IMR-90 (cell line): ENCODE measurements around the gene PSMD1. TPM values are rescaled to one million over a fixed set of nuclear protein-coding genes. Genes with fewer than 3 reads are reported as not detected.
"Not testable (repeated sequence)": the region's sequence is repeated elsewhere in the genome, so short reads cannot be mapped to it uniquely, and the experiment has no call there.

Experiments used
- ATAC-seq: fragments of 200-7000 bp; cut with Tn5 transposase; 2 replicates; pipeline ENCODE4 v1.9.1; 2020; ENCODE audit warnings: low read depth, mild to moderate bottlenecking, moderate library complexity
- BruUV-seq: library from RNA; stranded (reverse); fragments of 400-500 nt; replicated peaks from 2 replicates; lab custom pipeline; 2021; lab: Mats Ljungman, UMichigan
- CTCF ChIA-PET: fragments of 300-600 bp; formaldehyde crosslinking; extraction: SDS; loops from one replicate; lab custom pipeline; 2021; ENCODE audit warnings: antibody characterized with exemption; lab: Yijun Ruan, JAX
- POLR2A ChIA-PET: fragments of 300-600 bp; sonication (Branson Sonifier 250); formaldehyde crosslinking; loops from one replicate; lab custom pipeline; 2022; ENCODE audit warnings: antibody characterized with exemption; ENCODE audit not compliant: unreplicated experiment; lab: Charles Lee
- DNase-seq: peaks from one replicate; pipeline ENCODE4 v3.0.0; 2013
- H2AFZ ChIP-seq: replicated peaks from 2 replicates; pipeline ENCODE3; 2013; ENCODE audit warnings: low read length, mild to moderate bottlenecking; ENCODE audit not compliant: poor library complexity
- H2AK5ac ChIP-seq: 2 replicates; pipeline ENCODE4 v1.6.1; 2013; ENCODE audit warnings: low read depth, low read length, inconsistent platforms
- H2AK9ac ChIP-seq: replicated peaks from 2 replicates; pipeline ENCODE3; 2013; ENCODE audit warnings: mild to moderate bottlenecking, low read depth, low read length, moderate library complexity; ENCODE audit not compliant: poor library complexity
- H2BK120ac ChIP-seq: 2 replicates; pipeline ENCODE4 v1.6.1; 2013; ENCODE audit warnings: low read depth, low read length, inconsistent platforms
- H2BK15ac ChIP-seq: 3 replicates; pipeline ENCODE4 v1.6.1; 2013; ENCODE audit warnings: low read depth, low read length, inconsistent platforms
- H2BK20ac ChIP-seq: 2 replicates; pipeline ENCODE4 v1.6.1; 2013; ENCODE audit warnings: low read depth, mild to moderate bottlenecking, inconsistent platforms, low read length, moderate library complexity
- H2BK5ac ChIP-seq: 2 replicates; pipeline ENCODE4 v1.6.1; 2013; ENCODE audit warnings: mild to moderate bottlenecking, low read depth, low read length, inconsistent platforms; ENCODE audit not compliant: poor library complexity, severe bottlenecking
- H3K14ac ChIP-seq: replicated peaks from 2 replicates; pipeline ENCODE4 v1.6.1; 2013; ENCODE audit warnings: low read depth, low read length, inconsistent platforms
- H3K18ac ChIP-seq: 2 replicates; pipeline ENCODE4 v1.6.1; 2013; ENCODE audit warnings: low read depth, low read length, control low read depth
- H3K23ac ChIP-seq: 2 replicates; pipeline ENCODE4 v1.6.1; 2013; ENCODE audit warnings: low read depth, low read length, inconsistent platforms
- H3K27ac ChIP-seq: 2 replicates; pipeline ENCODE4 v1.5.1; 2013; ENCODE audit warnings: mild to moderate bottlenecking, control low read depth, low read length; ENCODE audit not compliant: insufficient read depth
- H3K27me3 ChIP-seq: 2 replicates; pipeline ENCODE4 v1.6.1; 2013; ENCODE audit warnings: low read length; ENCODE audit not compliant: control insufficient read depth, insufficient read depth
- H3K36me3 ChIP-seq: 2 replicates; pipeline ENCODE4 v1.6.1; 2013; ENCODE audit warnings: low read length, mixed read lengths; ENCODE audit not compliant: control insufficient read depth, insufficient read depth
- H3K4ac ChIP-seq: 2 replicates; pipeline ENCODE4 v1.6.1; 2013; ENCODE audit warnings: low read depth, low read length, inconsistent platforms
- H3K4me1 ChIP-seq: 2 replicates; pipeline ENCODE4 v1.6.1; 2013; ENCODE audit warnings: low read length, mixed read lengths; ENCODE audit not compliant: control insufficient read depth, insufficient read depth
- H3K4me2 ChIP-seq: 2 replicates; pipeline ENCODE4 v1.6.1; 2013; ENCODE audit warnings: low read depth, mild to moderate bottlenecking, control low read depth, low read length, moderate library complexity
- H3K4me3 ChIP-seq: 2 replicates; pipeline ENCODE4 v1.5.1; 2013; ENCODE audit warnings: low read depth, mild to moderate bottlenecking, control low read depth, low read length, moderate library complexity; ENCODE audit not compliant: insufficient read depth
- H3K56ac ChIP-seq: 2 replicates; pipeline ENCODE4 v1.6.1; 2013; ENCODE audit warnings: low read length, inconsistent platforms; ENCODE audit not compliant: insufficient read depth; ENCODE audit errors: extremely low read depth
- H3K79me1 ChIP-seq, 2 experiments: 2 replicates each; pipeline ENCODE4 v1.6.1; 2013; ENCODE audit warnings: low read length in 2 of 2, inconsistent platforms in 1 of 2, low read depth in 1 of 2
- H3K9ac ChIP-seq: 2 replicates; pipeline ENCODE4 v1.6.1; 2013; ENCODE audit warnings: low read depth, low read length, control low read depth
- H3K9me1 ChIP-seq: 2 replicates; pipeline ENCODE4 v1.6.1; 2013; ENCODE audit warnings: low read length, inconsistent platforms; ENCODE audit not compliant: insufficient read depth
- H3K9me3 ChIP-seq: 2 replicates; pipeline ENCODE4 v1.6.1; 2013; ENCODE audit warnings: low read length; ENCODE audit not compliant: control insufficient read depth, insufficient read depth
- H4K20me1 ChIP-seq: 2 replicates; pipeline ENCODE4 v1.6.1; 2013; ENCODE audit warnings: low read length, inconsistent platforms; ENCODE audit not compliant: insufficient read depth
- H4K5ac ChIP-seq: 2 replicates; pipeline ENCODE4 v1.6.1; 2013; ENCODE audit warnings: mild to moderate bottlenecking, low read depth, low read length, control low read depth
- H4K8ac ChIP-seq, 2 experiments: 2 replicates each; pipeline ENCODE4 v1.6.1; 2013; ENCODE audit warnings: low read depth in 2 of 2, low read length in 2 of 2, control low read depth in 1 of 2, inconsistent platforms in 1 of 2
- H4K91ac ChIP-seq: 2 replicates; pipeline ENCODE4 v1.6.1; 2013; ENCODE audit warnings: low read depth, low read length, inconsistent platforms; ENCODE audit not compliant: insufficient read depth
- MXI1 ChIP-seq: IDR thresholded peaks from 2 replicates; pipeline ENCODE4 v1.6.1; 2012; ENCODE audit warnings: low read depth, mild to moderate bottlenecking, low read length, moderate library complexity, borderline replicate concordance
- POLR2A ChIP-seq: IDR thresholded peaks from 2 replicates; pipeline ENCODE4 v1.6.1; 2012; ENCODE audit warnings: mild to moderate bottlenecking, low read depth, low read length
- WGBS, 2 experiments: methylation state at CpG; one replicate each; pipeline versions ENCODE4 v1.1.5 to v1.1.7; 2013; ENCODE audit warnings: missing lambda C conversion rate in 2 of 2; ENCODE audit not compliant: insufficient read length in 1 of 2; ENCODE audit errors: extremely low coverage in 2 of 2; 5-methylcytosine and 5-hydroxymethylcytosine counted together
- dilution Hi-C: fragments of 300-500 bp; cut with HindIII; formaldehyde crosslinking; loops from one replicate; pipeline ENCODE4 v1.14.3; 2018; ENCODE audit warnings: low sequenced_read_pairs; ENCODE audit not compliant: unreplicated experiment
- in situ Hi-C: fragments of 300-500 bp; cut with MboI; formaldehyde crosslinking; loops from 3 replicates; pipeline ENCODE4 v1.14.3; 2019; ENCODE audit warnings: low sequenced_read_pairs, inconsistent platforms, mixed read lengths
- intact Hi-C: fragments of 100-400 bp; cut with micrococcal nuclease; formaldehyde crosslinking; loops from 2 replicates; pipeline ENCODE4 v1.10.0; 2022
- polyA plus RNA-seq, 3 experiments: library from polyadenylated mRNA; depleted of rRNA; stranded (reverse); fragments of >200 nt; gene quantifications; 2 replicates each; pipeline ENCODE4 v1.2.3, GENCODE V29; 2012; ENCODE audit warnings: low replicate concordance in 1 of 3
- total RNA-seq: library from RNA; depleted of rRNA; stranded (reverse); fragments of >200 nt; gene quantifications from 2 replicates; pipeline ENCODE4 v1.2.3, GENCODE V29; 2012

PSMD1 gene
- total and polyA plus RNA-seq, 2 of the 4 experiments (the other 2 are of a cell fraction), result 89.8 to 181 TPM

- H3K4ac ChIP-seq, result no peak overlapping the region
- H3K9me3 ChIP-seq, result no peaks in the 10 kb centered on the region
- in situ Hi-C loops, result no loop called here
- DNase-seq (no peak), ATAC-seq (no peak)
- H2AFZ ChIP-seq, result no peak overlapping the region
- POLR2A ChIA-PET, result no interaction called here
- no peak overlapping the region for H2BK120ac ChIP-seq
- H3K18ac ChIP-seq, result no peak overlapping the region
- H3K27me3 ChIP-seq, result peaks cover 32% of the 10 kb centered on the region
- no peak overlapping the region for H2BK15ac ChIP-seq
- 95% methylated on average over 2 of the region's 3 CpGs; no CpG with 5 or more reads in 1 of the 2 experiments for WGBS, 2 experiments
- H3K4me1 ChIP-seq, result no peaks in the 10 kb centered on the region
- TF ChIP-seq POLR2A (no peak), MXI1 (no peak)
- H2AK9ac ChIP-seq, result no peak overlapping the region
- no peaks in the 10 kb centered on the region for H3K36me3 ChIP-seq
- H3K14ac ChIP-seq, result no peak overlapping the region
- no TSS peak for BruUV-seq
- no peak overlapping the region for H4K5ac ChIP-seq
- no peak overlapping the region for H3K27ac ChIP-seq
- CTCF ChIA-PET, result no interaction called here
- intact Hi-C loops, result loop anchor here (10.0 kb wide), 1 partner anchor 63 kb away; no protein-coding TSS in a partner anchor
- no peak overlapping the region for H2BK5ac ChIP-seq
- no peak overlapping the region for H3K4me2 ChIP-seq
- H4K20me1 ChIP-seq, result no peaks in the 10 kb centered on the region
- no peak overlapping the region for H2AK5ac ChIP-seq
- H3K56ac ChIP-seq, result no peak overlapping the region
- dilution Hi-C loops, result no loop called here
- H3K79me1 ChIP-seq, result no peaks in the 10 kb centered on the region
- H4K91ac ChIP-seq, result no peak overlapping the region
- no peak overlapping the region for H2BK20ac ChIP-seq
- H3K9ac ChIP-seq, result no peak overlapping the region
- no peak overlapping the region for H3K23ac ChIP-seq
- no peak overlapping the region for H4K8ac ChIP-seq
- H3K4me3 ChIP-seq, result no peak overlapping the region
- H3K9me1 ChIP-seq, result no peaks in the 10 kb centered on the region
These were observed 38.5 kb upstream of the PSMD1 start for GRCh38 chr2:231018184-231018583.

GRCh38 chr2:231025059-231025458 is 31.6 kb upstream of the PSMD1 start:
- H4K8ac ChIP-seq, H2BK120ac ChIP-seq, H2BK20ac ChIP-seq, H2AK5ac ChIP-seq, H3K9me1 ChIP-seq, DNase-seq, H3K79me1 ChIP-seq, H3K56ac ChIP-seq, H3K9ac ChIP-seq, H3K4me3 ChIP-seq, H3K18ac ChIP-seq, POLR2A ChIA-PET, H4K91ac ChIP-seq, H2BK15ac ChIP-seq, H4K5ac ChIP-seq, H3K36me3 ChIP-seq, H2AFZ ChIP-seq, H3K4ac ChIP-seq, ATAC-seq, H3K9me3 ChIP-seq, in situ Hi-C loops, H4K20me1 ChIP-seq, H3K14ac ChIP-seq, dilution Hi-C loops, H3K23ac ChIP-seq, H2BK5ac ChIP-seq, H2AK9ac ChIP-seq, intact Hi-C loops, H3K4me2 ChIP-seq, H3K4me1 ChIP-seq, BruUV-seq, H3K27ac ChIP-seq: not testable (repeated sequence)
- CTCF ChIA-PET, result interaction anchor here (0.7 kb wide), 1 partner anchor 1272 kb away, joined by 3 read pairs; no protein-coding TSS in a partner anchor
- 100% methylated on average over 2 of the region's 3 CpGs; no CpG with 5 or more reads in 1 of the 2 experiments for WGBS, 2 experiments
- peaks cover 10% of the 10 kb centered on the region for H3K27me3 ChIP-seq
